VCaP (cell line): ENCODE measurements around the gene LARGE1.

Experiments
- H3K27ac ChIP-seq: fragments of 450-650 bp; 2 replicates; pipeline ENCODE4 v1.5.1; 2017
- CTCF ChIP-seq: fragments of 450-650 bp; conservative IDR thresholded peaks from 2 replicates; pipeline ENCODE4 v1.5.1; 2017; ENCODE audit warnings: mild to moderate bottlenecking, moderate library complexity

Gene LARGE1

GRCh38 chr22:33766091-33766490 lies 154.2 kb downstream of the LARGE1 start:
- H3K27ac ChIP-seq = no peak overlapping the region
- no peak for TF ChIP-seq CTCF

- no peak overlapping the region for H3K27ac ChIP-seq
- TF ChIP-seq CTCF = no peak
Observed at GRCh38 chr22:33758961-33759360, 161.3 kb downstream of the LARGE1 start.

GRCh38 chr22:33757802-33758483 lies 162.3 kb downstream of the LARGE1 start:
- TF ChIP-seq CTCF = no peak
- H3K27ac ChIP-seq = no peak overlapping the region

GRCh38 chr22:33757041-33757801 lies 163.1 kb downstream of the LARGE1 start:
- no peak overlapping the region for H3K27ac ChIP-seq
- no peak for TF ChIP-seq CTCF

GRCh38 chr22:33756508-33756949 lies 163.7 kb downstream of the LARGE1 start:
- no peak overlapping the region for H3K27ac ChIP-seq
- no peak for TF ChIP-seq CTCF

GRCh38 chr22:33748714-33749113 lies 171.6 kb downstream of the LARGE1 start:
- TF ChIP-seq CTCF = no peak
- H3K27ac ChIP-seq = no peak overlapping the region

- no peak overlapping the region for H3K27ac ChIP-seq
- no peak for TF ChIP-seq CTCF
Observed at GRCh38 chr22:33747576-33748180, 172.6 kb downstream of the LARGE1 start.
